Cardiac muscle cell (in vitro differentiated cells and primary cell): ENCODE measurements around the gene SNTB2. TPM values are rescaled to one million over a fixed set of nuclear protein-coding genes. Genes with fewer than 3 reads are reported as not detected.
"Not testable (repeated sequence)": the region's sequence is repeated elsewhere in the genome, so short reads cannot be mapped to it uniquely, and the experiment has no call there.

Experiments
- DNase-seq, 2 donors: peaks; one replicate each; pipeline versions ENCODE4 v3.0.0 to v3.0.0-alpha.2; 2010 to 2017; ENCODE audit warnings: low read depth in 1 of 2, low spot score in 1 of 2
- H3K27ac ChIP-seq: fragments of 200-600 bp; sonication (generic); 2 replicates; pipeline ENCODE4 v1.5.1; 2016
- H3K27me3 ChIP-seq: fragments of 200-600 bp; sonication (generic); 2 replicates; pipeline ENCODE4 v1.6.0; 2016; ENCODE audit warnings: control low read depth
- H3K36me3 ChIP-seq: fragments of 200-600 bp; sonication (generic); 2 replicates; pipeline ENCODE4 v1.5.1; 2016; ENCODE audit warnings: control low read depth
- H3K4me1 ChIP-seq: fragments of 200-600 bp; sonication (generic); 2 replicates; pipeline ENCODE4 v1.8.1; 2017; ENCODE audit warnings: low read depth, mild to moderate bottlenecking, mixed run types
- H3K4me3 ChIP-seq: fragments of 200-600 bp; sonication (generic); 2 replicates; pipeline ENCODE4 v1.5.1; 2016; ENCODE audit warnings: mild to moderate bottlenecking
- H3K9me3 ChIP-seq: fragments of 200-600 bp; sonication (generic); 2 replicates; pipeline ENCODE4 v1.5.1; 2017; ENCODE audit warnings: low read depth, mild to moderate bottlenecking, control low read depth
- polyA plus RNA-seq: library from polyadenylated mRNA; unstranded; fragments of >200 nt; fragmentation: Nextera tagmentation; extraction: Ambion mirVana; gene quantifications from 2 replicates; pipeline ENCODE4 v1.2.1, GENCODE V29; 2016
- total RNA-seq: library from RNA; depleted of rRNA; stranded (reverse); fragments of >200 nt; gene quantifications from 2 replicates; pipeline ENCODE4 v1.2.3, GENCODE V29; 2016
- TF ChIP-seq, protein P1 (sequence below): IDR thresholded peaks from 2 replicates; pipeline ENCODE4 v1.5.1; 2012; ENCODE audit warnings: low read depth, mild to moderate bottlenecking, low read length

SNTB2 gene
- total and polyA plus RNA-seq, 2 experiments from 2014 or later, result 12.7 to 17.1 TPM

DNA sequence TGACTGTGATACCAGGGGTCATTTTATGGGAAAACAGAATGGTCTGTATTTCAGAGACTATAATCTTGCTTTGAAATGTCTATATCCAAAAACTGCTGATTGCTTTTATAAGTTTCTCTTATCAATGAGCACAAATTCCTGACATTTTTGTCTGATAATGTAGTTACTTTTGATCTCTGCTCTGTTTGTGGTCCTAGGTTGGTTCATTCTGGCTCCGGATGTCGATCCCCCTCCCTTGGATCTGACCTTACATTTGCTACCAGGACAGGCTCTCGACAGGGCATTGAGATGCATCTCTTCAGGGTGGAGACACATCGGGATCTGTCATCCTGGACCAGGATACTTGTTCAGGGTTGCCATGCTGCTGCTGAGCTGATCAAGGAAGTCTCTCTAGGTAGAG, 96.9 kb downstream of the SNTB2 start:
- Histone ChIP-seq H3K4me3 (no peak overlapping the region), H3K27ac (no peak overlapping the region), H3K9me3 (no peaks in the 10 kb centered on the region), H3K27me3 (no peaks in the 10 kb centered on the region), H3K4me1 (peaks cover 4% of the 10 kb centered on the region), H3K36me3 (no peaks in the 10 kb centered on the region)
- DNase-seq, result no peak
- TF ChIP-seq, protein P1, sequence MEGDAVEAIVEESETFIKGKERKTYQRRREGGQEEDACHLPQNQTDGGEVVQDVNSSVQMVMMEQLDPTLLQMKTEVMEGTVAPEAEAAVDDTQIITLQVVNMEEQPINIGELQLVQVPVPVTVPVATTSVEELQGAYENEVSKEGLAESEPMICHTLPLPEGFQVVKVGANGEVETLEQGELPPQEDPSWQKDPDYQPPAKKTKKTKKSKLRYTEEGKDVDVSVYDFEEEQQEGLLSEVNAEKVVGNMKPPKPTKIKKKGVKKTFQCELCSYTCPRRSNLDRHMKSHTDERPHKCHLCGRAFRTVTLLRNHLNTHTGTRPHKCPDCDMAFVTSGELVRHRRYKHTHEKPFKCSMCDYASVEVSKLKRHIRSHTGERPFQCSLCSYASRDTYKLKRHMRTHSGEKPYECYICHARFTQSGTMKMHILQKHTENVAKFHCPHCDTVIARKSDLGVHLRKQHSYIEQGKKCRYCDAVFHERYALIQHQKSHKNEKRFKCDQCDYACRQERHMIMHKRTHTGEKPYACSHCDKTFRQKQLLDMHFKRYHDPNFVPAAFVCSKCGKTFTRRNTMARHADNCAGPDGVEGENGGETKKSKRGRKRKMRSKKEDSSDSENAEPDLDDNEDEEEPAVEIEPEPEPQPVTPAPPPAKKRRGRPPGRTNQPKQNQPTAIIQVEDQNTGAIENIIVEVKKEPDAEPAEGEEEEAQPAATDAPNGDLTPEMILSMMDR, result no peak

DNA sequence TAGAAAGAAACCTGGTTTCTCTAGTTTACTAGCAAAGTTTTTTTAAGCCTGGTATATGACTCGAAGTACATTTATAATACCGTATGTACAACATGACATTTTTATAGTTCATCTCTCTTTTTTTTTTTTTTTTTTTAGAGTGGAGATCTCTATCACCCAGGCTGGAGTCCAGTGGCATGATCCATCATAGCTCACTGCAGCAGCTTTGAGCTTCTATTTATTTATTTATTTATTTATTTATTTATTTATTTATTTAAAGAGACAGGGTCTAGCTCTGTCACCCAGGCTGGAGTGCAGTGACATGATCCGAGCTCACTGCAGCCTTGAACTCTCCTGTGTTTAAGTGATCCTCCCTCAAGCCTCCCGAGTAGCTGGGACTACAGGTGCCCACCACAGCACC, 98.3 kb downstream of the SNTB2 start:
- Histone ChIP-seq H3K36me3 (no peaks in the 10 kb centered on the region), H3K4me1 (peaks cover 4% of the 10 kb centered on the region), H3K27me3 (no peaks in the 10 kb centered on the region), H3K27ac (no peak overlapping the region), H3K9me3 (no peaks in the 10 kb centered on the region), H3K4me3 (no peak overlapping the region)
- no peak for DNase-seq
- TF ChIP-seq, protein P1, result no peak

DNA sequence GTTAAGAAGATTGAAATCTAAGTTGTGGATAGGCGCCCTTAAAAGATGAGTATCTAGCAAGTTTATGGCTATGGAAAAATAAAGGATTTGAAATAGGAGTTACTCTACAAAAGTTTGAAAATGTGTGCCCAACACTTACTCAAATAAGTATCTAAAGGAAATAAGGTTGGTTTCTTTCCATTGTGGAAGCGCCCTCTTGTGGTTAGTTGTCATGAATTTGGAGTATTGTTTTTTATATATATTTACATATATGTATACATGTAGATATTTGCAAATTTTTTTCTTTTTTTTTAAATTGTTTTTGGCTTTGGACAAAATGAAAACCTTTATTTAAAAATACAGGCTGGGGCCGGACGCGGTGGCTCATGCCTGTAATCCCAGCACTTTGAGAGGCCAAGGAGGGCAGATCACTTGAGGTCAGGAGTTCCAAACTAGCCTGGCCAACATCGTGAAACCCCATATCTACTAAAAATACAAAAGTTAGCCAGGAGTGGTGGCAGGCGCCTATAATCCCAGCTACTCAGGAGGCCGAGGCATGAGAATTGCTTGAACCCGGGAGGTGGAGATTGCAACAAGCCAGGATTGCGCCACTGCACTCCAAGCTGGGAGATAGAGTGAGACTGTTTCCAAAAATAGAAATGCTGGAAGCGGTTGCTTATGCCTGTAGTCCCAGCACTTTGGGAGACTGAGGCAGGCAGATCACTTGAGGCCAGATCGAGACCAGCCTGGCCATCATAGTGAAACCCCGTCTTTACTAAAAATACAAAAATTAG, 100.2 kb downstream of the SNTB2 start:
- peak; percentile 78 to 91 for DNase-seq
- no peaks in the 10 kb centered on the region for H3K27me3 ChIP-seq
- peaks cover 4% of the 10 kb centered on the region for H3K4me1 ChIP-seq
- no peak overlapping the region for H3K4me3 ChIP-seq
- TF ChIP-seq, protein P1, result peak; percentile 48
- no peaks in the 10 kb centered on the region for H3K9me3 ChIP-seq
- H3K27ac ChIP-seq, result no peak overlapping the region
- H3K36me3 ChIP-seq, result no peaks in the 10 kb centered on the region

DNA sequence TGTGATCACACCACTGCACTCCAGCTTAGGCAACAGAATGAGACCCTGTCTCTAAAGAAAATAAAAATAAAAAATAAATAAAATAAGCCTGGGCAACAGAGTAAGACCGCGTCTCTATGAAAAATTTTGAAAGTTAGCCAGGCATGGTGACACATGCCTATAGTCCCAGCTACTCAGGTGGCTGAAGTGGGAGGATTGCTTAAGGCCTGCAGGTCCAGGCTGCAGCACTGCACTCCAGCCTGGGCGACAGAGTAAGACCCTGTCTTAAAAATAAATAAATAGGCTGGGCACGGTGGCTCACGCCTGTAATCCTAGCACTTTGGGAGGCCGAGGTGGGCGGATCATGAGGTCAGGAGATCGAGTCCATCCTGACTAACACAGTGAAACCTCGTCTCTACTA, 104.7 kb downstream of the SNTB2 start:
- DNase-seq, H3K9me3 ChIP-seq, H3K27ac ChIP-seq, H3K4me3 ChIP-seq, H3K4me1 ChIP-seq, H3K36me3 ChIP-seq, H3K27me3 ChIP-seq: not testable (repeated sequence)

DNA sequence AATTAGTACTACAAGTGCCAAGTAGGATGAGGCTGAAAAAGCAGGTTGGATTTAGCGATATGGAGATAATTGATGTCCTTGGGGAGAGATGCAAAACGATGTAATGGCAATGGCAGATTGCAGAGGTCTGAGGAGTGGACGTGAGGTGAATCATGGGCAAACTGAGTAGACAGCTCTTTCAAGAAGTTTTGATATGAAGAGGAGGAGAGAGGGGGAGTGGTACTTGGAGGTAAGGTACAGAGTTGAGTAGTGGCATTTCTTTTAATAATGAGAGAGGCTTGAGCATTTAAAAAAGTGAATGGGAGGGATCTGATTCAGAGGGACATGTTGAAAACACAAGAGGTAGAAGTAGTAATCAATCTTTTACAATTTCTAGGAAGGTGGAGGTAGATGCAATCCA, 106.4 kb downstream of the SNTB2 start:
- TF ChIP-seq, protein P1, result no peak

DNA sequence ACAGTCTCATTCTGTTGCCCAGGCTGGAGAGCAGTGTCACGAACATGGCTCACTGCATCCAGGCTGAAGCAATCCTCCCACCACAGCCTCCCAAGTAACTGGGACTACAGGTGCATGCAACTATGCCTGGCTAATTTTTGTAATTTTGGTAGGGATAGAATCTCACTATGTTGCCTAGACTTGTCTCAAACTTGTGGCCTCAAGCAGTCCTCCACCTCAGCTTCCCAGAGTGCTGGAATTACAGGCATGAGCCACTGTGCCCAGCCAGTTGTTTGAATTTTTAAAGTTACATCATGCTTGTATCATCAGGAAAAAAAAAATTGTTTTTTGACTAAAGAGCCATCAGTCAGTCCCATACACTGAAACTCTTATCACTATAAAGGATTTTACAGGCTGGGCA, 107.1 kb downstream of the SNTB2 start:
- no peak overlapping the region for H3K27ac ChIP-seq
- TF ChIP-seq, protein P1, result no peak
- no peak for DNase-seq
- no peaks in the 10 kb centered on the region for H3K9me3 ChIP-seq
- no peaks in the 10 kb centered on the region for H3K36me3 ChIP-seq
- H3K4me3 ChIP-seq, result no peak overlapping the region
- no peaks in the 10 kb centered on the region for H3K4me1 ChIP-seq
- no peaks in the 10 kb centered on the region for H3K27me3 ChIP-seq

More for the DNA sequence above, 106.4 kb downstream of the SNTB2 start:
- Histone ChIP-seq H3K27me3 (no peaks in the 10 kb centered on the region), H3K27ac (no peak overlapping the region), H3K4me3 (no peak overlapping the region), H3K9me3 (no peaks in the 10 kb centered on the region), H3K4me1 (no peaks in the 10 kb centered on the region), H3K36me3 (no peaks in the 10 kb centered on the region)
- no peak for DNase-seq

DNA sequence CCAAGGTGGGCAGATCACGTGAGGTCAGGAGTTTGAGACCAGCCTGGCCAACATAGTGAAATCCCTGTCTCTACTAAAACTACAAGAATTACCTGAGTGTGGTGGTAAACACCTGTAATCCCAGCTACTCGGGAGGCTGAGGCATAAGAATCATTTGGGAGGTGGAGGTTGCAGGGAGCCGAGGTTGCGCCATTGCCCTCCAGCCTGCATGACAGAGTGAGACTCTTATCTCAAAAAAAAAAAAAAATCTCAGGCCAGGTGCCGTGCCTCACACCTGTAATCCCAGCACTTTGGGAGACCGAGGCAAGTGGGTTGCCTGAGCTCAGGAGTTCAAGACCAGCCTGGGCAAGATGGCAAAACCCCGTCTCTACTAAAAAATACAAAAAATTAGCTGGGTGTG, 109.8 kb downstream of the SNTB2 start:
- not testable (repeated sequence) for H3K36me3 ChIP-seq, H3K9me3 ChIP-seq, H3K4me3 ChIP-seq, DNase-seq, H3K27me3 ChIP-seq, H3K27ac ChIP-seq, H3K4me1 ChIP-seq
